COR-L47 (cell line): ENCODE measurements around the gene FGF6.
"Not testable (repeated sequence)": the region's sequence is repeated elsewhere in the genome, so short reads cannot be mapped to it uniquely, and the experiment has no call there.

ENCODE experiments used
- DNase-seq: peaks from one replicate; lab custom pipeline; 2025; lab: John Stamatoyannopoulos, UW

FGF6 gene, protein sequence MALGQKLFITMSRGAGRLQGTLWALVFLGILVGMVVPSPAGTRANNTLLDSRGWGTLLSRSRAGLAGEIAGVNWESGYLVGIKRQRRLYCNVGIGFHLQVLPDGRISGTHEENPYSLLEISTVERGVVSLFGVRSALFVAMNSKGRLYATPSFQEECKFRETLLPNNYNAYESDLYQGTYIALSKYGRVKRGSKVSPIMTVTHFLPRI

GRCh38 chr12:4445156-4446101, at the start of gene FGF6:
Gene FGF6 (minus strand): TSS chr12:4445815. CDS start chr12:4445570, 245 bp downstream.
- DNase-seq: no peak

GRCh38 chr12:4490973-4491372, 45.4 kb upstream of the FGF6 start:
- DNase-seq: no peak

- no peak for DNase-seq
Observed at GRCh38 chr12:4489556-4489955, 43.9 kb upstream of the FGF6 start.

- DNase-seq: no peak
Observed at GRCh38 chr12:4486980-4487379, 41.4 kb upstream of the FGF6 start.

DNA sequence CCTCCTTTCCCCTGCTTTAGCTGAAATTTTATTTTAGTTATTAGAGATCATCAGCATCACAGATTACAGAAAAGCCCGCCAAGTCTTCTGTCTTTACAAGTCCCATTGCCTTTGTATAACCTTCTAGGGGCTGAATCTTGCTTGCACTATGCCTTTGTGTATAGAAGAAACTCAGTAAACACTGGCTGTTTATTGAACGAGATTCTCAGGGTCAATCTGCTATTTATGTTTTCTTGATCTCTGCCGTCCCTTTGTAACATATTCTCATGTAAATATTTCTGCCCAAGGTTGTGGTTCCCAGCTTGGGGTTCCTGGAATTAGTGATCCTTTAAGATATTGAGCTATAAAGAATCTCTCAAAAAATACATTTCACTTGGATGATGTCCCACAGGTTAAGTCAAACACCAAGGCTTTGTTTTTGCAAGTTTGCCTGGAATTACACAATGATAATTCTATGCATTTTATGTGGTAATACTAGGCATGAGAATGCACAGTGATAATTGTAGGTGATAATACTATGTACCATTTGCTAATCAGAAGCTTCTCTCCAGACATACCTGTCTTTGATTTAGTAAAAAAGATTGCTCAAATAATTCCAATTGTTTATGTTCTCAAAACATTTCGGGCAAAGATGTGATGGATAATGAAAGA, 40.6 kb upstream of the FGF6 start:
- no peak for DNase-seq

GRCh38 chr12:4483885-4484823, 38.5 kb upstream of the FGF6 start:
- DNase-seq: no peak

- no peak for DNase-seq
Observed at GRCh38 chr12:4482936-4483335, 37.3 kb upstream of the FGF6 start.

GRCh38 chr12:4478933-4479332, 33.3 kb upstream of the FGF6 start:
- no peak for DNase-seq

DNA sequence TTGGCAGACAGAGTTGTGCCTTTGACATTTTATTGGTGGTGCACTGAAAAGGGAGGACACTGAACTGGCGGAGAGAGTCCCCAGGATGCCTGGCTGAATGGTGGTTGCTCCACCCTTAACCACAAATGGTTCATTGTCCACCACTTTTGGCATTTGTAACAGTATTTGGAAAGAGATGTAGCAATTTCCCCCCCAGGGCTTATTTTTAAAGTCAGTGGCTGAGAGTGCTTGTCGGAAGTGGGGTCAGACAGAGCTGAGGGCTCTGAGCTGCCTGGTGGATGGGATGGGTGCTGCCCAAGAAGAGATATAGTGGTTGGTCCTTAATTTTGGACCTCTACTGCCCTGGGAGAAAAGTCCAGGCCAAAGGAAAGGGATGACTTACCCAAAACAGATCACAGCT, 31.5 kb upstream of the FGF6 start:
- DNase-seq: no peak

DNA sequence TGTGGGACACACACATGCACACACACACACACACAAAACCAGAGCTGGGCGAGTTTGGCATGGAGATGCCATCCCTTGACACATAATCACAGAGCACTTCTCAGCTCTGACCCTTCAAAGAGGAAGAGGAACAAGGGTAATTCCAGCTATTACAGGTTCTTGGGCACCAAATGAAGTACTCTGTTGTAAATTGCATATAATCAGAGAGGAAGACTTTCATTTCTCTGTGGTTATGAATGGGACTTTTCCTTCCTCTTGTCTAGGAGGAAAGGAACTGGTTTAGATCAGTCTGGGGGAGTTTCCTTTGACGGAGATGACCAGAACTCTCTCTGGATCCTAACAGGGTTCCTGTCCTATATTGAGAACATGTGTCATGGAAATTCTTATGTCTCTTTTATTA, 26.4 kb upstream of the FGF6 start:
- no peak for DNase-seq

DNA sequence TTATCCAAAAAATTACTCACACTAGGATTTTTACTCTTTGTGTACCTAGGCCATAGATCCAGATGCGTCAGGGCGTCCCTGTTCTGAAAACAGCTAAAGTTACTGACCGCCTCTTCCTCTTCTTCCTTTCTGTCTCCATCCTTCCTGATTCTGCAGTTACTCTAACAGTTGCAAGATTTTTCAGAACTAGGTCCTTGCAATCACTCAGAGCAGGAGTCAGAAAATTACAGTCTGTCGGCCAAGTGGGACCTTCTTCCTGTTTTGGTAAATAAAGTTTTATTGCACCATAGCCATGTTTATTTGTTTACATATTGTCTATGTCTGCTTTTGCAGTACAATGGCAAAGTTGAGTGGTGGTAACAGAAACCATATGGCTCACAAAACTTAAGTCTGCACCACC, 25.6 kb upstream of the FGF6 start:
- DNase-seq: no peak

DNA sequence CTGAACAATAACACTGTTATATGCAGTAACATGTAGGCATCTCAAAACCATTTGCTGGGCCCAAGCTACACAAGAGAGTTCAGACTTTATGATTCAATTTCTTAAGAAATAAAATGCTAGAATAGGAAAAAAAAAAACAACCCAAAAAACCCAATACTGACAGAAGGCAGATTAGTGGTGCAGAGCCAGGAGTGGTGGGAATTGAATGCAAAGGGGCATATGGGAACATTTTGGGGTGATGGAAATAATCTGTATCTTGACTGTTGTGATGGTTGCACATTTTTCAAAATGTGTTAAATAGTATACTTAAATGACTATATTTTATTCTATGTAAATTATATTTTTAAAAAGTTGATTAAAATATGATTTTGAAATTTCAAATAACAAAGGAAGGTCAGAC, 23.4 kb upstream of the FGF6 start:
- no peak for DNase-seq

GRCh38 chr12:4460761-4461160, 15.1 kb upstream of the FGF6 start:
- no peak for DNase-seq

DNA sequence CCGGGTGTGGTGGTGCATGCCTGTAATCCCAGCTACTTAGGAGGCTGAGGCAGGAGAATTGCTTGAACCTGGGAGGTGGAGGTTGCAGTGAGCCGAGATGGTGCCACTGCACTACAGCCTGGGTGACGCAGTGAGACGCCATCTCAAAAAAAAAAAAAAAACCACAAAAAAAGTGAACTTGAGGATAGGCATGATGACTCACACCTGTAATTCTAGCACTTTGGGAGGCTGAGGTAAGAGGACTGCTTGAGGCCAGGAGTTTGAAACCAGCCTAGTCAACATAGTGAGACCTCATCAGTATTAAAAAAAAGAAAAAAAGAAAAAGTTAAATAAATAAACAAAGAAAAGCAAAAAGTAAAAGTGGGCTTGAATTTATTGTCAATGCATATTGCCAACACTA, 10.2 kb upstream of the FGF6 start:
- DNase-seq: not testable (repeated sequence)

DNA sequence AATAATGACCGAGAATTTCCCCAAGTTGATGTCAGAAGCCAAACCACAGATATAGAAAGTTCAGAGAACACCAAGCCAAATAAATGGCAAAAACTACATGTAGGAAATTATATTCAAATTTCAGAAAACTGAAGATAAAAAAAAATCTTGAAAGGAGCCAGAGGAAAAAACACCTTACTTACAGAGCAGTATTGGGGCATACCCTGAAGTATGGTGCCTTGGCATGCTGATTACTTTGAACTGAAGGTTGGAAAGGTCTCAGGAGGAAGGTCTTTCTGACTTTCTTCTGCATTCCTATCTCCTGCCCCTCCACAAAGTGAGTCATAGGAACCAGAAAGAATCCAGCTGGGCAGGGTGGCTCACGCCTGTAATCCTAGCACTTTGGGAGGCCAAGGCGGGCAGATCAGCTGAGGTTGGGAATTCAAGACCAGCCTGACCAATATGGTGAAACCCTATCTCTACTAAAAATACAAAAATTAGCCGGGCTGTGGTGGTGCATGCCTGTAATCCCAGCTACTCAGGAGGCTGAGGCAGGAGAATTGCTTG, 8.8 kb upstream of the FGF6 start:
- DNase-seq: no peak

DNA sequence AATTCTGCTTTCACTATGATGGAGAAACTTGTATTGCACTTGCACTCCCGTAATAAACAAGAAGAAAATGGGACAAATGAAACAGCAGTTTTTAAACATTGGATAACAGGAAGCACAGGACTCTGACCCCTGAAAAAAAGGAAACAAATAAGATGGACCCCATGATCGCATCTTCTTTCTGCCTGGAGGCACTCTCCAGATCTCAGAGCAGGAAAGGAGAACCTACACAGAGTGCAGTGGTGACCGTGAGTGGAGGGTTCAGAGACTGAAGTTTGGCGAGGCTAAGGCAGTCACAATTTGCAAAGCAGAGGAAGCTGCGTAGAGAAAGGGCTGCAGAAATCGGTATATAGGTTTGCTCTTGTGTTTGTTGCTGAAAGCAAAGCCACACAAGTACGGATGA, 6.1 kb upstream of the FGF6 start:
- no peak for DNase-seq

DNA sequence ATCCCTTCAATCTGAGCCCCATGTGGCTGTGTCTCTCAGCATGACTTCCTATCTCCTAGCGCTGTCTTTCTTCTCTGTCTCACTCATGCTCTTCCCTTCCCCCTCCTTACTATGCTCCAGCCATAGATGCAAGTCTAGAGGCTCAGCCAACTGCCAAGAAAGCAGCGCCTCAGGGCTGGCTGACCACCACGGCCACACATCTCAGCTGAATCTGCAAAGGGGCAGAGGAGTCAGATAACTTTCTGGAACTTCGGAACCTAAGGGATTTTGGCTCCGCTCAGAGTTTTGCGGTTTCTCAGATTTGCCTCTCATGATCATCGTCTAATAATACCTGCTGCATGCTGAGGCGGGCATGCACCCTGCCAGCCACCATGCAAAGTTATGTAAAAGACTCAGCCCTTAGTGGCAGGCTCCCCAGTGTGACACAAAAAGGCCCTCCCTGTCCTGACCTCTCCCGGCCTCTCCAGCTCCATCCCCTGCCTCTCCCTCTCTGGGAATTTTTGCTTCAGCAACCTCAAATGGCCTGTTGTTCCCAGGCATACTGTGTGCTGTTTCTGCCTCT, 5.0 kb upstream of the FGF6 start:
- no peak for DNase-seq

- DNase-seq: peak; percentile 68
Observed at GRCh38 chr12:4449851-4450221, 4.2 kb upstream of the FGF6 start.

DNA sequence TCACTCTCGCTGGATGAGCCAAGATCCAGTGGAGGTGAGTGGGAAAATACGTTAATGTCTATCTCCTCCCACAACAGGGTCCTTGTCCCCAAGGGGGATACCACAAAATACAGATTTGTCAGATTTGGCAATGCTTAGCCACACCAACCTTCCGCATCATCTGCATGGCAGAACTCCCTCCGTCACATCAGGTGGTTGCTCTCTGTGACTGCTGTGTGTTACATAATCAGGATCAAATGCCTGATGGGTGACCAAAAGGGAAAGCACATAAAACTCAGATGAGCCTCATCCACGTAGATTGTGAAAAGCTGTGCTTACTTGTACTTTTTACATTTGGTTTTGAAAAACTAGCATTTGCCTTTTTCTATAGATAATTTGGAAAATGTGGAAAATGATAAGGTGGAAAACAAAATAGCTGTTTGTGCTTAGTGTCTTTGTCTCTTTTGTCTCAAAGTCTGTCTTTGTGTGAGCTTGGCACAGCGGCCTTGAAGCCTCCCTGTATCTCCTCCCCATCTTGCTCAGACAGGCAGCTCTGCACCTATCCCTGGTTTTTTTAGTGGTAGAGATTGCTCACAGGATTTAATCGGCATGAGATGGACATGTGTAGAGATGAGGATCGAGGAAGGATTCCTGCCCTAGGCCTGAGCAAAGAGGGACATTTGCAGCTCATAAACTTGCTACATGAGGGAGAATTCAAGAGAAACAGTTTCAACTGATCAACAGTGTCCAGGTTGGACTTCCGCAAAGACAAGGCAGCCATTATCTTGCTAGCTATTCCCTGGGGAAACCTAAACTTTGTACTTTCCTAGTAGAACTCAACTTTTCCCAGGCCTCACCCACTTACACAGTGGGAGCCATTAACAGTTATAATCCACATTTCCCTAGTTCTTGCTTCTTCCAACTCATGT, 3.6 kb upstream of the FGF6 start:
- DNase-seq: no peak

GRCh38 chr12:4448371-4448940, 2.8 kb upstream of the FGF6 start:
- no peak for DNase-seq
